NCI-H2171 (cell line): ENCODE results near the gene TESK2.
"Not testable (repeated sequence)": the region's sequence is repeated elsewhere in the genome, so short reads cannot be mapped to it uniquely, and the experiment has no call there.

Experiments used
- DNase-seq: peaks from one replicate; lab custom pipeline; 2025; lab: John Stamatoyannopoulos, UW

Gene TESK2

DNA sequence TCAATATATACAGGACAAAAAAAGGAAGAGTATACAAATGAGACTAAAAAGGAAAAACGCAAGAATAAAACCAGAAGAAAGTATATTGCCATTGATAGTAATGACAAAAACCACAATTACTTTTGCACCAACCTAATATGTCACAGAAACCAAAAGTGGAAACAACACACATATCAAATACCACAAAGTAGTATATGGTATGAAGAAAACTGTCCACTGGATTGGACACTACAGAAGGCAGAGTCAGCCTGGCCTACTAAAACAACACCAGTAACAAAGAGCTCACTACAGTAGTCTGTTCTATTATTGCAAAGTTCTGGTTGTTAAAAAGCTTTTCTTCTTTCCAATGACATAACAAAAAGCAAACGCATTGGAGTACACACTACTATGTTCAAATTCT is 17.7 kb downstream of the TESK2 start:
- no peak for DNase-seq

DNA sequence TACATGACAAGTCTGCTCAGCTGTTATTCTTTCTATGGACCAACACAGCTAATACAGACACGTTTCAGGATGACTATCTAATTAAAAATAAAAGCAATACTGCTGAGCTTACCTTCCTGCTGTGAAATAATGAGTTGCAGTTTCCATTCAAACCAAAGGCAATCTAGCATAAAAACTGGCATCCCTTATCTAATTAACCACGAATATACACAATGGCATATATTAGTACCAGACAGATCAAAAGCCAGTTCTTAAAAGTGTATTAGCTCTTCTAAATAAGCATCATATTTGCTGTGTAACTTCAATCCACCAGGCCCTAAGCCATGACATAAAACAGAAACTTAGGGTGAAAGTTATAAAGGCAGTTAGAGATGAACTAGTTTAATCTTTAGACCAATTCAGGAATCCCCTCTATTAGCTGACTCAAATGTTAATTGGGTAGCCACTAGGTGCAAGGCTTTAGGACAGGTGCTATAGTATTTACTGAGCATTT is 20.6 kb downstream of the TESK2 start:
- no peak for DNase-seq

DNA sequence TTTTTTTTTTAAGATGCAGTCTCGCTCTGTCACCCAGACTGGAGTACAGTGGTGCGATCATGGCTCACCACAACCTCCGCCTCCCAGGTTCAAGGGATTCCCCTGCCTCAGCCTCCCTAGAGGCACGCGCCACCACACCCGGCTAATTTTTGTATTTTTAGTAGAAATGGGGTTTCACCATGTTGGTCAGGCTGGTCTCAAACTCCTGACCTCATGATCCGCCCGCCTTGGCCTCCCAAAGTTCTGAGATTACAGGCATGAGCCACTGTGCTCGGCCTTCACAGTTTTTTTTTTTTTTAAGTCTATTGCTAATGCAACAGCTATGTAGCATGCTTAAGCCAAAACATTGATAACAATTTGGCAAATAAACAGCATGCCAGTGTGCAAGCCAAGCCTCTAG is 23.6 kb downstream of the TESK2 start:
- not testable (repeated sequence) for DNase-seq

DNA sequence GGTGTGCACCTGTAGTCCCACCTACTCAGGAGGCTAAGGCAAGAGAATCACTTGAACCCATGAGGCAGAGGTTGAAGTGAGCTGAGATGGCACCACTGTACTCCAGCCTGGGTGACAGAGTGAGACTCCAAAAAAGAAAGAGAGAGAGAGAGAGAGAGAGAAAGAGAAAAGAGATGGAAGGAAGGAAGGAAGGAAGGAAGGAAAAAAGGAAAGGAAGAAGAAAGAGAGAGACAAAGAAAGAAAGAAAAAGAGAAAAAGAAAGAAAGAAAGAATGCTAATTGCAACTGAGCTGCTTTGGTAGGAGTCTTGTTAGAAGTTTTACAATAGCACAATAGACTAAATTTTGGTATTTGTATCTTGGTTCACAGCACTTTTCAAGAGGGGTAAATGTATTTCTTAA is 25.7 kb downstream of the TESK2 start:
- DNase-seq = no peak

DNA sequence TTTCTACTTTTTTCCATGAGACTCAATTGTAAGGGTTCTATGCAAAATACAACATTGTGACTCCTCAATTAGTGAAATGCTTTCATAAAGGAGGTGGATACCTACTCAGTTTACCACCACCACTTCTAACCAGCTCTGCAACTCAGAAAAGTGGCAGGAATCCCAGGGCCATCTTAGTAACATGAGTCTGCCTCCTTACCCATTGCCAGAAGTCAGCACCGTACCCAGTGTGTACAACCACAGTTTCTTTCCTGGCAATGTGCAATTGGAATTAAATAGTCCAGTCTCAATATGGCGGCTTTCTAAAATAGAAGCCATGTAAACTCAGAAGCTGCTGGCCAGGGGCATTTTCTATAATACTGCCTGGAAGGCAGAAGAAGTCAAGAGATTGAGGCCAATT is 32.1 kb downstream of the TESK2 start:
- DNase-seq = no peak

DNA sequence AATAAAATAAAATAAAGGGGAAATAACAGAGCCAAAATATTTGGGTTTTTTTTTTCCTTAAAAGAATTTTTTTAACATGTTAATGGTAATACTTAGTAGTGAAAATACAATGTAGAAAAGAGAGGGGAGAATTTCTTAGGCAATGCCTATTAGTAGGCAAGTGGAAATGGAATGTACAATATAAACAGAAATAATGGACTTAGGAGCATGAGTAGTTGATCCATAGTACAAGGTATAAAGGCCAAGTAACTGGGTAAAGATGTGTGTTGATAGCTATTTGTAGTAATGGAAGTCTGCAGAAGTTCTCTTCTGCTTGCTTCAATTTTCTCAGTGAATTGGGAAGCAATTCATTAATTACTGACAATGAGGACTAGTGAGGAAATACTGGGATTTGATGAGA is 34.4 kb downstream of the TESK2 start:
- DNase-seq = no peak

DNA sequence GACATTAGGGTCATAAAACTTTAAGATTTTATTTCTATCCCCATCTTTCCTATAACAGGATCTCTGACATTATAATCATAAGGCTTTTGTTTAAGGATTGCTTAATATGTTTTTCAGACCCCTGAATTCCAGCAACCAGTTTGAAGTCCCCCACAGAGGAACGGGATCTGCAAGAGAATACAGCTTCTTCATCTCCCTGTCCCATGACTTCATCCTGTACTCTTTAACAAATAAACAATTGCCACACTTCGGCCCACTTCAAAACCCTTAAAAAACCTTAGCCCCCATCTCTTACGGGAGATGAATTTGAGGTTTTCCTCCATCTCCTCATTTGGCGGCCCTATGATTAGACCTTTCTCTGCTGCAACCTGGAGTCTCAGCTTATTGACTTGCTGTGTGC is 35.8 kb downstream of the TESK2 start:
- DNase-seq = no peak

DNA sequence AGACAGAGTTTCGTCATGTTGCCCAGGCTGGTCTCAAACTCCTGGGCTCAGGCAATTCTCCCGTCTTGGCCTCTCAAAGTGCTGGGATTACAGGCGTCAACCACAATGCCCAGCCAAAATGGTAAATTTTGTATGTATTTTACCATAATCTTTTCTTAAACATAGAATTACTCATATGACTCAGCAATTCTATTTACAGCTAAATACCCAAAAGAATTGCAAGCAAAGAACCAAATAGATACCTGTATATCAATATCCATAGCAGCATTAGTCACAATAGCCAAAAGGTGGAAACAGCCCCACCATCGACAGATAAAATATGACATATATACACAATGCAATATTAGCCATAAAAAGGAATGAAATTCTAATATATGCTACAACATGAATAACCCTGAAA is 36.5 kb downstream of the TESK2 start:
- no peak for DNase-seq

DNA sequence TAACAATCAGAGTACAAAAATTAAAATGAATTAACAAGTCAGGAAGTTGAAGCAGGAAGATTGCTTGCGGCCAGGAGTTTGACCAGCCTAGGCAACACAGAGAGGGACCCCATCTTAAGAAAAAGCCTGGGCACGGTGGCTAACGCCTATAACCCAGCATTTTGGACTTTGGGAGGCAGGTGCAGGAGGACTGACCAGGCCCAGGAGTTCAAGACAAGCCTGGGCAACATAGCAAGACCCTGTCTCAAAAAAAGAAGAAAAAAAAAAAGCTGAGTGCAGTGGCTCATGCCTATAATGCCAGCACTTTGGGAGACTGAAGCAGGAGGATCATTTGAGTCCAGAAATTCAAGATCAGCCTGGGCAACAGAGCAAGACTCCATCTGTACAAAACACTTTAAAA is 38.5 kb downstream of the TESK2 start:
- DNase-seq = no peak

DNA sequence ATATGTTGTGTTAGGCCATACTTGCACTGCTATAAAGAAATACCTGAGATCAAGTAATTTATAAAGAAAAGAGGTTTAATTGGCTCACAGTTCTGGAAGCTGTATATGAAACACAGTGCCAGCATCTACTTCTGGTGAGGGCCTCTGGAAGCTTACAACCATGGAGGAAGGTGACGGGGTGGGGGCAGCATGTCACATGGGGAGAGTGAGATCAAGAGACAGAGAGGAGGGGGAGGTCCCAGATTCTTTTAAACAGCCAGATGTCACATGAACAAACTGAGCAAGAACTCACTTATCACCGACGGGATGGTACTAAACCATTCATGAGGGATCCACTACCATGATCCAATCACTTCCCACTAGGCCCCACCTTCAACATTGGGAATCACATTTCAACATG is 42.6 kb downstream of the TESK2 start:
- DNase-seq = no peak

DNA sequence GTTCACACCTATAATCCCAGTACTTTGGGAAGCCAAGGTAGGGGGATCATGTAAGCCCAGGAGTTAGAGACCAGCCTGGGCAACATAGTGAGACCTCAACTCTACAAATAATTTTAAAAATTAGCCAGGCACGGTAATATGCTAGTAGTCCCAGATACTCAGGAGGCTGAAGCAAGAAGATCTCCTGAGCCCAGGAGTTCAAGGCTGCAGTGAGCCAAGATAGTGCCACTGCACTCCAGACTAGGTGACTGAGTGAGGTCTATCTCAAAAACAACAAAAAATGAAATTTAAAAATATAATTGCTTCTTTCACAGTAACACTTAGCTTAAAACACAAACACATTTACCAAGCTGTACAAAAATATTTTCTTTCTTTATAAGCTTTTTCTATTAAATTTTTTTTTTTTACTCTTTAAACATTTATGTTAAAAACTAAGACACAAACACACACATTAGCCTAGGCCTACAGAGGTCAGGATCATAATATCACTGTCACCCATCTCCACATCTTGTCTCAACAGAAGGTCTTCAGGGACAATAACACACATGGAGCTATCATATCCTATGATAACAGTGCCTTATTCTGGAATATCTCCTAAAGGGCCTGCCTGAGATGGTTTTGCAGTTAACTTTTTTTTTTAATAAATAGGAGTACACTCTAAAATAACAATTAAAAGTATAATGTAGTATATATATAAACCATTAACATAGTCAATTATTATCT is 43.9 kb downstream of the TESK2 start:
- no peak for DNase-seq

DNA sequence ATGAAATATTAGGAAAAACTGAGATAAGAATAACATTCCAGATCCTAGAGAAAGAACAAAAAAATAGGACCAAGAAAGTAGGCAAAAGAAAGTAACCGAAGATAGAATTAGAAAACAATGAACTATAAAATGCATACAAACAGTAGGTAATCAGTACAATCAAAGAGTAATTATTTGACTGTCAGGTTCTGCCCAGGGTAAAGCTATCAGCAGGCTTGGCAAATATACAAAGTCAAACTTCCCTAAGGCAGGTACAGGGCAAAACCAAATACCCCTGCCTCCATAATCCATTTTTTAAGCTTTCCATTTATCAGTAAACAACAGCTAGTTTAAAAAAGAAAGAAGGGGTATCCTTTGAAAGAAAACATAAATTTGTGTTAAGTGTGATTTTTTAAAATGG is 44.4 kb downstream of the TESK2 start:
- DNase-seq = no peak

DNA sequence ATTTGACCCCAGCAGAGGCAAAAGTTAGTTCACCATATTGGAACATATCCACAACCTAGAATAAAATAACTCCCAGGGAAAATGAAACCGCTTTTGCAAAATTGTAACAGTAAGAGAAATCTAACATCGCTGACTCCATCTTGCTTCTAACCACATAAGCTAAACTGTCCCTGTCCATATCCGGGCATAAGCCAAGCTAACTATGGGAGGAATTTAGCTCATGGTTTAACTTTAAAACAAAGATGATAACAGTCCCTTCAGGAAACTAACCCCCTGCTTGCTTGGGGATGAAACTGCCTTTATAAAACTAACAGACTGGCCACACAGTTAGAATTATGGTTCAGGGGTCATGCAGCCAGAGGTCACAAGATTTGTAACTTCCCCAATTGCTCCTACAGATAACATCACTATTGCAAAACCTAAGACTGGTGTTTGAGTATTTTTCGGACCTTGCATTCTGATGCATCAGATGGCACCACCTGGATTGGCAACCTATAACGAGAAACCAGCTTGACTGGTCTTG is 46.3 kb downstream of the TESK2 start:
- no peak for DNase-seq

DNA sequence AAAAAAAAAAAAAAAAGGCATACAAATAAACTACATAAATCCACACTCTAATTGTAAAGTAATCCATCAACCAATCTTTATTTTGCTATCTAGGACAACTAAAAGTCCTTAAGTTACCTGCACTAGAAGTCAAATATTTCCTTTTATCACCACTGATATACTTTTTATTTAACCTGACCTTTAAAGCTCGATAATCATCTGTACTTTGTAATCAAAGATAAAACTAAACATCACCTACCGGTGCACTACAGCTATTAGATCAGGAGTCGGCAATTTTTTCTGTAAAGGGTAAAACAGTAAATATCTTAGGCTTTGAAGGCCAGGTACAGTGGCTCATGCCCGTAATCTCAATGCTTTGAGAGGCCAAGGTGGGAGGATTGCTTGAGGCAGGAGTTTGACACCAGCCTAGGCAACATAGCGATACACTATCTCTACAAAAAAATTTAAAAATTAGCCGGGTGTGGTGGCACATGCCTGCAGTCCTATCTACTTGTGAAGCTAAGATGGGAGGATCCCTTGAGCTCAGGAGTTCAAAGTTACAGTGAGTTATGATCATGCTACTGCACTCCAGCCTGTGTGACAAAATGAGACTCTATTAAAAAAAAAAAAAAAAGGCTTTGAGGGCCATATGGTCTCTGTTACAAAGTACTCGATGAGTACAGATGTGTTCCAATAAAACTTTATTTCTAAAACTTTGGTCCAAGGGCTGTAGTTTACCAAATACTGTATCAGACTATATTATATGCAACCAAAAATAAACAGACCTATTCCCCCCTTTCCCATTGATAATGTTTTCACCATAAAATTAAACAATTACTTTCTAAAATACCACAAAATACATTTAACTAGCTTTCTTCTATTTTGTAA is 47.1 kb downstream of the TESK2 start:
- no peak for DNase-seq

DNA sequence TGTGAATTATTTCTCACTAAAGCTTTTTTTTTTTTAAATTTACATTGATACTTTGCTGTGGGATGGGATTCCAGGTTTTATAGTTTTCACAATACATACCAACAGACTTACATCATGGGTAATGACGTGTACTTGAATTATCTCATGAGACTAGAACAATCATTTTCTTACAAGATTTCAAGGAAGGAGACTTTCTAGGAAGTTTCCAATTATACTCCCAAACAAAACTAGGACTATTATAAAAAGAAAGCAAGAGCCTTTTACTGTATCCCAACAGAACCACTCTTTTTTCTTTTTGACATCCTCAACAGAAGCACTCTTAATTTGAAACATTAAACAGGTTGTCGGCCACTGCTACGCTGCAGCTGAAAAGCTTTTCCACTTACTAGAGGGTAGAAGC is 48.7 kb downstream of the TESK2 start:
- DNase-seq = no peak

DNA sequence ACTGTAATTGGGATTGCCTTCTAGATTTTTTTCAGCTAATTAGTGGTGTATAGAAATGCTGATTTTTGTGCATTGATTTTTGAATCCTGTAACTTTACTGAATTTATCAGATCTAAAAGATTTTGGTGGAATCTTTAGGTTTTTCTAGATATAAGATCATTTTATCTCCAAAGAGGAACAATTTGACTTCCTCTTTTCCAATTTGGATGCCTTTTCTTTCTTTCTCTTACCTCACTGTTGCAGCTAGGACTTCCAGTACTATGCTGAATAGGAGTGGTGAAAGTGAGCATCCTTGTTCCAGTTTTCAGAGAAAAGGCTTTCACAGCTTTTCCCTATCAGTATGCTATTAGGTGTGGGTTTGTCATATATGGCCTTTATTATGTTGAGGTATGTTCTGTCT is 53.6 kb downstream of the TESK2 start:
- no peak for DNase-seq

DNA sequence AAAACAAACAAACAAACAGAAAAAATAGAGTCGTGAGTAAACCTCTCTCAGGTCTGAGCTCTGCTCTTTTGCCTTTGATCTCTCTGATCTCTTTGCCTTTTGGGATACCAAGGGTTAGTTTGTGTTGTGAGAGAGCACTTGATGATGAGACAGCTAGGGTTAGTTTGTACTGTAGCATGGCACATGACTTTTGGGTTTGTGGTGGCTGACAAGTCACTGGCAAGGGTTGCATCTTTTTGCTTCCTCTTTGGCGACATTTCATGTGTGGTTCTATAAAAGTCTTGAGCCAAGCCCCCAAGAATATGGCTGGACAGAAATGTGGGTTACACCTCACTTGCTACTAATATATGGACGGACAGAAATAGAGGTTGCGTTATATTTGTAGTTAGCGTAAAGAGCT is 60.5 kb downstream of the TESK2 start:
- DNase-seq = no peak

DNA sequence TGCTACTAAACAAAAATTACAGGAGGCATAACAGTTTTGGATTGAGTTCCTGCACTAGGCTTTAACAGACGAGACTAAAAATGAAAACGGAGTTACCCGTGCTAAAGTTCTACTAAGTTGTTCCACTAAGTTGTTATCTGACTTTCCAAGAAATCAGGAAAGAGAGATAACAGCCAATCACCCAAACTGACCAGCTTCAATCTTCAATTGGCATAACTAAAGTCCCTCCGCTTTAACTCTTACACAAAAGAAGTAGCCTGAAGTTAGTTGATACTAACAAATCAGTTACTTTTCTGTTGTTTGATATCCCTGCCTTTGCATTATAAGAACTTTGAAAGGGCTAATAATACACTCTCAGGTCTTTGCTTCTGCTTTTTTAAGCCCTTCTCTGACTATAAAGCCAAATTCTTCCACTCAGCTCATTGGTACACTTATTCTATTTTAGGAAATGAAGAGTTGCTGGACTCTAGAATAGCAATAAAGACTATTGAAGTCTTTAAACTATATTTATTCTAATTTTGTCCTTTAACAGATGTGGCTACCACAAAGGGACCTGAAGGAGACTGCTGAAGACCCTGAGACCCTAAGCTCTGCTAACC is 61.3 kb downstream of the TESK2 start:
- DNase-seq = no peak

DNA sequence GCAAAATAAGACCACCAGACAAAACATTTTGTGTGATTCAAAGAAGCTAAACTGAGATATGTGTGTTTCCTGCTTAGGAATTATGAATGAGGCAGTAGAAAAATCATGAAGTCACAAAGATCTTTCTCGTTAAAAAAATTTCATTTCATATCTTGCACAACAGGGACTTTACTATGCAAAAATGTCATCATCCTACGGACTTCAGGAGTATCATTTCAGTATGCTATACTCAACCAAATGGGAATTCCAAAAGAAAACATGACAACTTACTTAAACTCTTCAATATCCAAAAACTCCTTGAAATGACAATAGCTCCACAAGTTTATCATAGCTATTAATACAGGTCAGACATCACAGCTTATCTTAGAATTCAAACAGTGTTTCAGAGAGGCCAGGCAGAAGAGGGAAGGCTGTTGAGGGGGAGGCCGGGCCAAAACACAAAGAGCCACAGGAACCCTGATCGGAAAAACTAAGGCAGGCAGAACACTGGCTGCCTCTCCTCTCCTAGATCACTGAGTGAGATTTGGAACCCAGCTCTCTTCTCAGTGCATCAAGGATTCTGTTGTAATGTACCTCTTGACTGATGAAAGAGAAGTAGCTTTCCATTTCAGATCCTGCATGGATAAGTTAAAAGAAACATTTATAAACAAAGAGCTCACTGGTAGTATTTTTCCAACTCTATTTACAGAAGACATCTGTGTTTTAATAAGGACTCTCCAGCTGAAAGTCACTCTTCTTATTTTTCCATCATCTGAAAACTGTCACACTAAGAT is 66.9 kb downstream of the TESK2 start:
- DNase-seq = no peak

DNA sequence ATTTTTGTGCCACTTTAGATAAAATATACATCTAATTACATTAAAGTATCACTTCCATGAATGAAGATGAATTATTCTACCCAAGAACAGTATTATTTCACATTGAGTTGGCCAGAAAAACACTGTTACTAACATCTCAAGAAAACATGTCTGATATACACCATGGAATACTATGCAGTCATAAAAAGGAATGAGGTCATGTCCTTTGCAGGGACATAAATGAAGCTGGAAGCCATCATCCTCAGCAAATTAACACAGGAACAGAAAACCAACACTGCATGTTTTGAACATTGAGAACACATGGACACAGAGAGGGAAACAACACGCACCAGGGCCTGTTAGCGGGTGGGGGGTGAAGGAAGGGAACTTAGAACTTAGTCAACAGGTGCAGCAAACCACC is 69.0 kb downstream of the TESK2 start:
- DNase-seq = no peak

DNA sequence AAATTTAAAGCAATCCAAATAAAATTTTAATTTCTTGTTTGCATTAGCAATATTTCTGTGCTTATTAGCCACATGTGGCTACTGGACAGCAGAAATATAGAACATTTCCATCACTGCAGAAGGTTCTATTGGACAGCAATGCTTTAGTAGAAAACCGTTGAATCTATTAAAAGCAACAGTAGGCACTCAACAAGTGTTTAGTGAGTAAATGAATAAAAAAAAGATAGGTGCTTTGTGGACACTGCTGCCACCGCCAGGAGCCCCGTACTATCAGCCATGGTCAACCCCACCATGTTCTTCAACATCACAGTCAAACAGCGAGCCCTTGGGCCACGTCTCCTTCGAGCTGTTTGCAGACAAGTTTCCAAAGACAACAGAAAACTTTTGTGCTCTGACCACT is 76.2 kb downstream of the TESK2 start:
- no peak for DNase-seq

DNA sequence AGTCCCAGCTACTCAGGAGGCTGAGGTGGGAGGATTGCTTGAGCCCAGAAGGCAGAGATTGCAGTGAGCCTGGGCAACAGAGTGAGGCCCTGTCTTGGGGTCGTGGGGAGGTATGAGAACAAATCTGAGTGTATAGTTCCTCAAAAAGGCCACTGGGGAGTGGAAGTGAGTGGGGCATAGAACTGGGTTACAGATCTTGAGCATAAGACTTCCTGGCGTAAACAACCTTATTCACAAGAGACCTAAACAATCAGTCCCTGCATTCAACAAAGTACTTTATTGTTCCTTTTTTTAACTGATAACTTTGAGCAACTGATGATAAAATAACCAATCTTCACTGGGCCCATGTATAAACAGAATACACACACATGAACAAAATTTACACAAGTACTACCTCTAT is 78.1 kb downstream of the TESK2 start:
- no peak for DNase-seq
